Dermis lymphatic vessel endothelial cell (primary cell): ENCODE data around the gene TSPAN17. TPM values are rescaled to one million over a fixed set of nuclear protein-coding genes. Genes with fewer than 3 reads are reported as not detected.

Experiments used
- total RNA-seq: library from RNA; depleted of rRNA; stranded (reverse); fragments of >200 nt; gene quantifications from 2 replicates; pipeline ENCODE4 v1.2.1, GENCODE V29; 2014

The TSPAN17 gene
- total RNA-seq = 40.4 and 40.7 TPM in 2 replicates

GRCh38 chr5:176647030-176647842 is at the start of gene TSPAN17:
Gene TSPAN17, plus strand, starts transcription at chr5:176647484. Its CDS starts 132 bp downstream, at chr5:176647616.

GRCh38 chr5:176609724-176610434 is 37.4 kb upstream of the TSPAN17 start, which contains the start of gene GPRIN1:
Gene GPRIN1, minus strand, starts transcription at chr5:176610156. Its CDS starts 10,322 bp downstream, at chr5:176599834.

GRCh38 chr5:176629853-176630680 is 17.2 kb upstream of the TSPAN17 start, which contains the start of the genes EIF4E1B and SNCB:
Gene EIF4E1B, plus strand, starts transcription at chr5:176630675. Its CDS starts 12,113 bp downstream, at chr5:176642788.
Gene SNCB, minus strand, starts transcription at chr5:176630534. Its CDS starts 880 bp downstream, at chr5:176629654.

Other genes starting within 250 kb of the TSPAN17 start
- gene CLTB, start 230.9 kb upstream of the TSPAN17 start, total RNA-seq = 78.0 and 82.7 TPM in 2 replicates
- 39.9 and 42.0 TPM in 2 replicates for gene FAF2, start 199.1 kb upstream of the TSPAN17 start, total RNA-seq
- 3.4 and 4.6 TPM in 2 replicates for gene RNF44, start 110.1 kb upstream of the TSPAN17 start, total RNA-seq
- gene CDHR2, start 98.1 kb upstream of the TSPAN17 start, total RNA-seq = under 0.01 TPM in 2 replicates
- gene GPRIN1, start 37.3 kb upstream of the TSPAN17 start, total RNA-seq = 3.9 and 4.3 TPM in 2 replicates
- gene SNCB, start 16.9 kb upstream of the TSPAN17 start, total RNA-seq = 0.43 TPM in 2 replicates
- gene EIF4E1B, start 16.8 kb upstream of the TSPAN17 start, total RNA-seq = not detected in 2 replicates
- 0.22 and 0.26 TPM in 2 replicates for gene UNC5A, start 163.1 kb downstream of the TSPAN17 start, total RNA-seq